ENCODE data around the gene SOD1. TPM values are rescaled to one million over a fixed set of nuclear protein-coding genes. Genes with fewer than 3 reads are reported as not detected.

The SOD1 gene
- total and polyA plus RNA-seq, 2 donors (not counting 3 experiments of a cell fraction or from before 2014, with no cell fraction given), result 198 to 268 TPM

DNA sequence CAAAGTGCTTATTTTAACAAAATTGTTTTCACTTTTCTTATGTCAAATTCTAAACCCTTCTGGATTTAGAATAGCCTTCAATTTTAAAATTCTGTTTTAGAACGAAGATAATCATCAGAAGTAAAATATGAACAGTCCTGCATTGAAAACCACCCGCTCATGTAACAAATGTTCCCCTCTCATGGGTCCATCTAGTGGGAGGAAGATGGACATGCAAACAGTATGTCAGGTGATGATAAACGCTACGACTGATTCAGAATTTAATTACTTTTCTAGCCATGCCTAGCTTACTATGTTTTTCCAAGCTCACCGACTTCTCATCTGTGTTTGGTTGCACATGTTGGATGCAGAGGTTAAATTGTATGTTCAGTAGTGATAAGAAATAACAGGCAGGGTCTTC is 23.5 kb downstream of the SOD1 start:
- H3K4me2 ChIP-seq (ENCODE audit: insufficient read depth, low read length), result no peak overlapping the region
- no peaks in the 10 kb centered on the region for H3K9me3 ChIP-seq (replicated peaks; ENCODE audit: control insufficient read depth, insufficient read depth, low read length)
- DNase-seq (ENCODE audit: low read depth, low spot score) (no peak), FAIRE-seq (peak; percentile 26)
- H4K20me1 ChIP-seq (replicated peaks; ENCODE audit: control insufficient read depth, extremely low read depth, insufficient read depth, low read length), result no peaks in the 10 kb centered on the region
- H3K79me2 ChIP-seq (ENCODE audit: control insufficient read depth, insufficient read depth, low read length), result peaks cover 4% of the 10 kb centered on the region
- no peak overlapping the region for H3K9ac ChIP-seq (replicated peaks; ENCODE audit: extremely low read depth, insufficient read depth, low read length)
- TF ChIP-seq POLR2AphosphoS5 (IDR thresholded peaks at IDR 0.05; ENCODE audit: insufficient read depth, low read depth, low read length), result no peak
- no peak for TF ChIP-seq JUN (IDR thresholded peaks at IDR 0.05; ENCODE audit: borderline replicate concordance, insufficient read depth, insufficient read length, low read depth)
- TF ChIP-seq, protein P1, sequence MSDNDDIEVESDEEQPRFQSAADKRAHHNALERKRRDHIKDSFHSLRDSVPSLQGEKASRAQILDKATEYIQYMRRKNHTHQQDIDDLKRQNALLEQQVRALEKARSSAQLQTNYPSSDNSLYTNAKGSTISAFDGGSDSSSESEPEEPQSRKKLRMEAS (IDR thresholded peaks at IDR 0.05; ENCODE audit: insufficient read depth, insufficient read length), result no peak
- no peak for TF ChIP-seq EZH2 (IDR thresholded peaks at IDR 0.05; ENCODE audit: borderline replicate concordance, low read depth, low read length, severe bottlenecking)
- TF ChIP-seq, protein P2, sequence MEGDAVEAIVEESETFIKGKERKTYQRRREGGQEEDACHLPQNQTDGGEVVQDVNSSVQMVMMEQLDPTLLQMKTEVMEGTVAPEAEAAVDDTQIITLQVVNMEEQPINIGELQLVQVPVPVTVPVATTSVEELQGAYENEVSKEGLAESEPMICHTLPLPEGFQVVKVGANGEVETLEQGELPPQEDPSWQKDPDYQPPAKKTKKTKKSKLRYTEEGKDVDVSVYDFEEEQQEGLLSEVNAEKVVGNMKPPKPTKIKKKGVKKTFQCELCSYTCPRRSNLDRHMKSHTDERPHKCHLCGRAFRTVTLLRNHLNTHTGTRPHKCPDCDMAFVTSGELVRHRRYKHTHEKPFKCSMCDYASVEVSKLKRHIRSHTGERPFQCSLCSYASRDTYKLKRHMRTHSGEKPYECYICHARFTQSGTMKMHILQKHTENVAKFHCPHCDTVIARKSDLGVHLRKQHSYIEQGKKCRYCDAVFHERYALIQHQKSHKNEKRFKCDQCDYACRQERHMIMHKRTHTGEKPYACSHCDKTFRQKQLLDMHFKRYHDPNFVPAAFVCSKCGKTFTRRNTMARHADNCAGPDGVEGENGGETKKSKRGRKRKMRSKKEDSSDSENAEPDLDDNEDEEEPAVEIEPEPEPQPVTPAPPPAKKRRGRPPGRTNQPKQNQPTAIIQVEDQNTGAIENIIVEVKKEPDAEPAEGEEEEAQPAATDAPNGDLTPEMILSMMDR (IDR thresholded peaks at IDR 0.05; ENCODE audit: extremely low read depth in 1 of 2, insufficient read depth in 1 of 2, low read depth in 1 of 2, low read length in 2 of 2), result no peak
- TF ChIP-seq GATA2 (IDR thresholded peaks at IDR 0.05; ENCODE audit: insufficient read depth, insufficient read length, low read depth, low read length), result no peak
- no peak for TF ChIP-seq POLR2A (IDR thresholded peaks at IDR 0.05; ENCODE audit: low read depth, low read length)
- no peak for TF ChIP-seq MYC (IDR thresholded peaks at IDR 0.05; ENCODE audit: low read depth, low read length)
- TF ChIP-seq FOS (IDR thresholded peaks at IDR 0.05; ENCODE audit: borderline replicate concordance, insufficient read depth, low read length), result no peak
- H3K27me3 ChIP-seq (ENCODE audit: control insufficient read depth in 2 of 2, insufficient read depth in 2 of 2, low read length in 2 of 2), result no peaks in the 10 kb centered on the region
- H3K36me3 ChIP-seq (ENCODE audit: control insufficient read depth in 2 of 2, extremely low read depth in 1 of 2, insufficient read depth in 2 of 2, low read length in 2 of 2), result peaks cover 8 to 22% of the 10 kb centered on the region in 2 experiments
- dilution Hi-C loops (cut with MboI; ENCODE audit: extremely low pct_ligation_motif_present, low sequenced_read_pairs) (no loop called here), intact Hi-C loops (cut with micrococcal nuclease) (no loop called here)
- CTCF ChIA-PET, result no interaction called here
- POLR2A ChIA-PET, result no interaction called here
- no peak overlapping the region for H3K4me3 ChIP-seq (replicated peaks in 1 of 3; ENCODE audit: insufficient read depth in 1 of 3, low read depth in 1 of 3, low read length in 3 of 3)
- H2AFZ ChIP-seq (ENCODE audit: low read depth, low read length), result no peak overlapping the region
- H3K9me1 ChIP-seq (replicated peaks; ENCODE audit: control insufficient read depth, extremely low read depth, insufficient read depth, low read length), result no peaks in the 10 kb centered on the region
- no peaks in the 10 kb centered on the region for H3K4me1 ChIP-seq (ENCODE audit: control insufficient read depth, extremely low read depth, insufficient read depth, low read length)
- H3K27ac ChIP-seq (ENCODE audit: insufficient read depth, low read depth, low read length), result no peak overlapping the region
- BruUV-seq (replicated peaks), result no TSS peak

Measured in endothelial cell of umbilical vein (primary cell).